Measurements from ENCODE around the gene GFY. TPM values are rescaled to one million over a fixed set of nuclear protein-coding genes. Genes with fewer than 3 reads are reported as not detected.

GFY gene
- total and polyA plus RNA-seq, 10 of the 15 experiments (the other 5 are each of a cell fraction or from before 2014, with no cell fraction given), result 0.05 TPM; not detected in 9

DNA sequence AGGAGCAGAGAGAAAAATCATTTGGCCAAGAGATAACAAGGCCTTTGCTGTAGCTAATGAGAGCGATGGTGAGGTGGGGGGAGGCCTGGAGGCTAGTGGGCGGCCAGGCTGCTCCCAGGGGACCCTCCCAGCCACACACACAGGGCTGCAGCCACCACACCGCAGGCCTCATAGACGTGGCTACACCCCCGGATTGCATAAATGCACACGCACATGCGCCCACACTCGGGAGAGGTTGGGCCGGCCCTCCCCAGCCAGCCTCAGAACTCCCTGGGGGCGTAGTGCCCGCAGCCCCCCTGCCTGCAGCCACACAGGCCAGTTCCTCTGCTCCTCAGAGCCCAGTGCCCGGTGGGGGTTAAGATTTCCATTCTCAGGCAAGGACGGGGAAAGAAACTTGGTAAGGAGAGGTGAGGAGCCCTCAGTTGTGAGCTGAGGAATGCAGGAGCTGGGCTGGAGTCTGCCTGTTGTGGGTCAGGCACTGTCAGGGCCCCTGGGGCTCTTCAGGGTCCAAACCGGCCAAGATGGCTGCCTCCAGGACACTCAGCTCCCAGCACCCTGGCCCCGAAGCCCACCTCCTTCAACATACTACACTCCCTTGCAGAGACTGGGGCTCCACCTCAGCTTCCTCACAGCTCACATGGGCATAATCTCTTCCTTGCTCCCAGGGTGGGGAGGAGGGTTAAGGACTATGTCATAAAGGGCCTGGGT, 9.9 kb upstream of the GFY start (continued):
- TF ChIP-seq CEBPZ (IDR thresholded peaks at IDR 0.05; ENCODE audit: low read depth, low read length) (no peak), SUPT20H (IDR thresholded peaks at IDR 0.05; ENCODE audit: borderline replicate concordance, control insufficient read depth, low read depth, low read length) (no peak), ZNF207 (IDR thresholded peaks at IDR 0.05; ENCODE audit: borderline replicate concordance) (no peak), FOXK2 (IDR thresholded peaks at IDR 0.05) (no peak), CBX3 (IDR thresholded peaks at IDR 0.05; ENCODE audit: borderline replicate concordance, low read depth) (no peak)
- TF ChIP-seq, protein P1, sequence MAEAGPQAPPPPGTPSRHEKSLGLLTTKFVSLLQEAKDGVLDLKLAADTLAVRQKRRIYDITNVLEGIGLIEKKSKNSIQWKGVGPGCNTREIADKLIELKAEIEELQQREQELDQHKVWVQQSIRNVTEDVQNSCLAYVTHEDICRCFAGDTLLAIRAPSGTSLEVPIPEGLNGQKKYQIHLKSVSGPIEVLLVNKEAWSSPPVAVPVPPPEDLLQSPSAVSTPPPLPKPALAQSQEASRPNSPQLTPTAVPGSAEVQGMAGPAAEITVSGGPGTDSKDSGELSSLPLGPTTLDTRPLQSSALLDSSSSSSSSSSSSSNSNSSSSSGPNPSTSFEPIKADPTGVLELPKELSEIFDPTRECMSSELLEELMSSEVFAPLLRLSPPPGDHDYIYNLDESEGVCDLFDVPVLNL (IDR thresholded peaks at IDR 0.05; ENCODE audit: low read depth, low read length), result no peak

GRCh38 chr19:49415810-49416200, 9.4 kb upstream of the GFY start:
- no peaks in the 10 kb centered on the region for H3K79me2 ChIP-seq (ENCODE audit: control insufficient read depth, insufficient read depth, low read length)
- RAD21 ChIA-PET (ENCODE audit: unreplicated experiment), result interaction anchor here (0.8 to 1.8 kb wide), 6 partner anchors 8 to 55 kb away, joined by 3 to 4 read pairs (median 3); no protein-coding TSS in a partner anchor
- FAIRE-seq (no peak), ATAC-seq (peak; percentile 19; the same call in 2 of the 3 replicates), DNase-seq (ENCODE audit: low read depth, low spot score) (no peak)
- SMC1A ChIA-PET (ENCODE audit: uncharacterized antibody, unreplicated experiment), result interaction anchor here (1.1 to 3.0 kb wide), 5 partner anchors 8 to 24 kb away, joined by 3 to 9 read pairs (median 4); partner anchors contain the start of gene GFY
- 0 out of 2 replicates have a peak, but pooled peaks cover 3% of the 10 kb centered on the region for H3K4me1 ChIP-seq (ENCODE audit: control insufficient read depth, insufficient read depth, low read length)
- POLR2A ChIA-PET, result no interaction called here
- H2AFZ ChIP-seq (ENCODE audit: control insufficient read depth, low read depth, low read length), result peak overlapping the region; percentile 19; the same call in 1 of the 2 replicates
- no peak overlapping the region for H3K9ac ChIP-seq (ENCODE audit: control insufficient read depth, insufficient read depth, low read length)
- CTCF ChIA-PET, result interaction anchor here (0.7 to 3.8 kb wide), 7 partner anchors 10 to 113 kb away, joined by 3 to 19 read pairs (median 3); partner anchors contain the start of gene FLT3LG
- H4K20me1 ChIP-seq (ENCODE audit: control insufficient read depth, insufficient read depth), result no peaks in the 10 kb centered on the region
- no TSS peak for BruUV-seq (replicated peaks)
- no peak overlapping the region for H3K27ac ChIP-seq (ENCODE audit: control insufficient read depth, insufficient read depth)
- no peaks in the 10 kb centered on the region for H3K36me3 ChIP-seq (ENCODE audit: control insufficient read depth in 2 of 2, insufficient read depth in 2 of 2, low read length in 1 of 2)
- H3K9me3 ChIP-seq (replicated peaks; ENCODE audit: control insufficient read depth, insufficient read depth, low read length), result no peaks in the 10 kb centered on the region
- H3K27me3 ChIP-seq (replicated peaks in 1 of 2; ENCODE audit: control insufficient read depth in 2 of 2, insufficient read depth in 2 of 2, low read length in 1 of 2), result peaks cover 2 to 13% of the 10 kb centered on the region in 2 experiments; a peak in 3 of 4 replicates
- H3K4me2 ChIP-seq (ENCODE audit: control insufficient read depth, insufficient read depth), result no peak overlapping the region
- in situ Hi-C loops (cut with MboI), result no loop called here
- intact Hi-C loops (cut with micrococcal nuclease; ENCODE audit: unreplicated experiment), result no loop called here
- WGBS (ENCODE audit: insufficient coverage, insufficient replicate concordance, low lambda C conversion rate, missing lambda C conversion rate), result 81% methylated on average over 2 of the region's 2 CpGs
- no peak overlapping the region for H3K4me3 ChIP-seq
- TF ChIP-seq CBFB (IDR thresholded peaks at IDR 0.05; ENCODE audit: low read depth), result no peak
- no peak for TF ChIP-seq GATAD2B (conservative IDR thresholded peaks at IDR 0.05; ENCODE audit: low read depth)
- no peak for TF ChIP-seq CBX3 (IDR thresholded peaks at IDR 0.05; ENCODE audit: borderline replicate concordance, low read depth)
- TF ChIP-seq ESRRA (IDR thresholded peaks at IDR 0.05; ENCODE audit: low read length), result no peak
- no peak for TF ChIP-seq TCF7 (IDR thresholded peaks at IDR 0.05; ENCODE audit: borderline replicate concordance)
- TF ChIP-seq CHD4 (IDR thresholded peaks at IDR 0.05), result no peak
- no peak for TF ChIP-seq SREBF2 (IDR thresholded peaks at IDR 0.05; ENCODE audit: low read length)
- TF ChIP-seq CHD1 (IDR thresholded peaks at IDR 0.05; ENCODE audit: low read depth, low read length), result no peak
- TF ChIP-seq KLF5 (IDR thresholded peaks at IDR 0.05; ENCODE audit: partially characterized antibody), result no peak
- TF ChIP-seq SPI1 (IDR thresholded peaks at IDR 0.05; ENCODE audit: borderline replicate concordance, insufficient read depth, low read depth, low read length), result no peak
- TF ChIP-seq JUND (IDR thresholded peaks at IDR 0.05; ENCODE audit: low read depth, low read length), result no peak

Data from GM12878 (cell line).